B cell (primary cell): Measurements from ENCODE around the gene COL13A1. TPM values are rescaled to one million over a fixed set of nuclear protein-coding genes. Genes with fewer than 3 reads are reported as not detected.

Source experiments
- ATAC-seq: fragments of 200-7000 bp; cut with Tn5 transposase; one replicate; pipeline ENCODE4 v1.10.0; 2021; ENCODE audit warnings: low read depth, mild to moderate bottlenecking, moderate number of reproducible peaks, moderate library complexity
- CTCF ChIA-PET: fragments of 350-600 bp; sonication (Branson Sonifier 250); formaldehyde crosslinking; loops from one replicate; lab custom pipeline; 2021; ENCODE audit warnings: antibody characterized with exemption, inconsistent platforms; lab: Charles Lee
- POLR2A ChIA-PET: fragments of 350-600 bp; sonication (Branson Sonifier 250); formaldehyde crosslinking; loops from one replicate; lab custom pipeline; 2021; ENCODE audit warnings: antibody characterized with exemption; lab: Charles Lee
- DNase-seq: peaks from one replicate; pipeline ENCODE4 v3.0.0; 2013
- H2AFZ ChIP-seq: 2 replicates; pipeline ENCODE4 v1.6.1; 2012; ENCODE audit warnings: mild to moderate bottlenecking, low read depth, low read length; ENCODE audit not compliant: insufficient read depth, poor library complexity, severe bottlenecking
- H3K27ac ChIP-seq, 2 donors: 1 replicate in 1 of 2; 2 replicates in 1 of 2; pipeline ENCODE4 v1.5.1; 2012 to 2013; ENCODE audit warnings: low read length in 2 of 2, mild to moderate bottlenecking in 2 of 2, moderate library complexity in 1 of 2
- H3K27me3 ChIP-seq, 4 experiments: fragments of 200-600 bp in 1 of 4; sonication (generic) in 1 of 4; replicated peaks in 1 of 4; 1 replicate in 2 of 4; 2 replicates in 2 of 4; pipeline versions ENCODE4 v1.6.1 to v1.7.0; 2013 to 2016; ENCODE audit warnings: low read length in 3 of 4, mild to moderate bottlenecking in 2 of 4, mixed read lengths in 1 of 4, moderate library complexity in 1 of 4; ENCODE audit not compliant: insufficient read depth in 4 of 4, control insufficient read depth in 3 of 4; ENCODE audit errors: control extremely low read depth in 1 of 4
- H3K36me3 ChIP-seq, 2 experiments: replicated peaks in 1 of 2; 1 replicate in 1 of 2; 2 replicates in 1 of 2; pipeline versions ENCODE4 v1.6.1 to v1.7.1; 2013; ENCODE audit warnings: low read length in 1 of 2; ENCODE audit not compliant: insufficient read depth in 2 of 2, control insufficient read depth in 1 of 2; ENCODE audit errors: control extremely low read depth in 1 of 2, extremely low read depth in 1 of 2
- H3K4me1 ChIP-seq, 2 donors: fragments of 200-600 bp in 1 of 2; sonication (generic) in 1 of 2; 1 replicate in 1 of 2; 2 replicates in 1 of 2; pipeline versions ENCODE4 v1.5.1 to v1.6.1; 2013 to 2017; ENCODE audit warnings: low read length in 2 of 2; ENCODE audit not compliant: control insufficient read depth in 2 of 2, insufficient read depth in 2 of 2
- H3K4me2 ChIP-seq: replicated peaks from 2 replicates; pipeline ENCODE3; 2012; ENCODE audit warnings: mild to moderate bottlenecking, low read depth, low read length; ENCODE audit not compliant: poor library complexity, severe bottlenecking
- H3K4me3 ChIP-seq, 5 experiments: fragments of 200-600 bp in 1 of 5; sonication (generic) in 1 of 5; 1 replicate in 3 of 5; 2 replicates in 2 of 5; pipeline versions ENCODE4 v1.5.1 to v1.7.0; 2011 to 2016; ENCODE audit warnings: low read length in 4 of 5, mild to moderate bottlenecking in 4 of 5, low read depth in 2 of 5, control low read depth in 1 of 5, moderate library complexity in 1 of 5; ENCODE audit not compliant: insufficient read depth in 1 of 5; ENCODE audit errors: control extremely low read depth in 1 of 5, extremely low read depth in 1 of 5
- H3K79me2 ChIP-seq: fragments of 200-600 bp; sonication (generic); one replicate; pipeline ENCODE4 v1.6.0; 2016; ENCODE audit warnings: low read length; ENCODE audit not compliant: control insufficient read depth, insufficient read depth
- H3K9ac ChIP-seq: fragments of 200-600 bp; sonication (generic); 2 replicates; pipeline ENCODE4 v1.6.1; 2017; ENCODE audit warnings: mild to moderate bottlenecking, low read length, moderate library complexity
- H3K9me3 ChIP-seq, 3 donors: one replicate each; pipeline versions ENCODE4 v1.6.1 to v1.7.1; 2013; ENCODE audit warnings: low read length in 2 of 3; ENCODE audit not compliant: control insufficient read depth in 2 of 3, insufficient read depth in 1 of 3; ENCODE audit errors: control extremely low read depth in 1 of 3
- H4K20me1 ChIP-seq: 2 replicates; pipeline ENCODE4 v1.6.0; 2012; ENCODE audit warnings: mild to moderate bottlenecking, low read length; ENCODE audit not compliant: insufficient read depth, control insufficient read depth, poor library complexity, severe bottlenecking
- H3K27ac Mint-ChIP-seq: one replicate; pipeline ENCODE4 v1.8.0; 2021; ENCODE audit warnings: mixed read lengths
- H3K27me3 Mint-ChIP-seq: one replicate; pipeline ENCODE4 v1.8.0; 2021; ENCODE audit warnings: mixed read lengths
- H3K4me1 Mint-ChIP-seq: one replicate; pipeline ENCODE4 v1.8.0; 2021; ENCODE audit warnings: mixed read lengths
- H3K4me3 Mint-ChIP-seq: one replicate; pipeline ENCODE4 v1.8.0; 2021; ENCODE audit warnings: mixed read lengths
- H3K9me3 Mint-ChIP-seq: one replicate; pipeline ENCODE4 v1.8.0; 2022; ENCODE audit warnings: mixed read lengths; ENCODE audit not compliant: insufficient read depth
- CTCF ChIP-seq: fragments of 200-600 bp; IDR thresholded peaks from one replicate; pipeline ENCODE4 v1.8.0; 2022; ENCODE audit warnings: antibody characterized with exemption, mild to moderate bottlenecking
- EZH2 ChIP-seq: IDR thresholded peaks from 2 replicates; pipeline ENCODE4 v1.6.1; 2012; ENCODE audit warnings: borderline replicate concordance, low read depth, mild to moderate bottlenecking, moderate library complexity, low read length; ENCODE audit not compliant: insufficient read depth, poor library complexity, severe bottlenecking
- WGBS: methylation state at CpG from one replicate; pipeline ENCODE4 v1.1.5; 2013; ENCODE audit warnings: missing lambda C conversion rate; ENCODE audit not compliant: insufficient coverage; 5-methylcytosine and 5-hydroxymethylcytosine counted together
- intact Hi-C: fragments of 100-400 bp; cut with micrococcal nuclease; formaldehyde crosslinking; loops from one replicate; pipeline ENCODE4 v1.10.0; 2022
- polyA plus RNA-seq: library from polyadenylated mRNA; depleted of rRNA; stranded (reverse); fragments of >200 nt; gene quantifications from 2 replicates; pipeline ENCODE4 v1.2.3, GENCODE V29; 2012
- total RNA-seq, 2 donors: library from RNA; stranded (reverse); fragments of 120-200 nt in 1 of 2; gene quantifications; 1 replicate in 1 of 2; 2 replicates in 1 of 2; pipeline versions ENCODE4 v1.2.3 to v1.2.4, GENCODE V29; 2013 to 2022

The COL13A1 gene
- total and polyA plus RNA-seq, 2 donors (not counting 1 experiment from before 2014, with no cell fraction given), result not detected

DNA sequence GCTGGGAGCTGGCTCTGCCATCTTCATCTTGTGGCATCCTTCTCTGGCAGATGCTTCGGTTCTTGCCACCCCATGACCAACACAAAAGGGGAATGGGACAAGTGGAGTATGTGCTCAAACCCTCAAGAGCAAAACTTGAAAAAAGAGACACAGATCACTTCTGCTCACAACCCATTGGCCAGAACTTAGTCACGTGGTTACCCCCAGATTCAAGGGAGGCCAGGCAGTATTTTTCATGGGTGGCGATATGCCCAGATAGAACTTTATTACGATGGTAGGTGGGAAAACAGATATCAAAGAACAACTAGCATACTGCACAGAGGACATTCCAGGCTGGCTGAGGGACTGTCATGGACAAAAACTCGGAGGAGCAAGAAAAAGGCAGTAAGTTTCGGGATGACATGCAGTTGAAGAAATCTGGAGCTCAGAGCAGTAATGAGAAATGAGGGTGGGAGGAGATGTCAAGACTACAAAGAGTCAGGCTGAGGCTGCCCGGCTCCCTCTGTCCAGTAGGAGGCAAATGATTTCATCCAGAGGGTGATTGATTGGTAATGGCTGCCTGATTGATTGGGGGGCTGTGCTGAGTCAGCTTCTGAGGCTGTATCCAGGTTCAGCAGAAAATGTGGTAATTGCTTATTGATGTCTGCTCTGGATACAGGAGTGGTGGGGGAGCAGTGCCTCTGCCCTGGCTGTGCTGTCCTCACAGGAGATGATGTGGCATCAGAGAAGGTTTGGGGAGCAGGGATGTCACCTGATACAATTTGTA, 25.3 kb downstream of the COL13A1 start:
- intact Hi-C loops, result no loop called here
- H3K4me1 Mint-ChIP-seq, result no peaks in the 10 kb centered on the region
- no peak overlapping the region for H3K27ac ChIP-seq
- H3K4me3 ChIP-seq, result no peak overlapping the region
- no peak overlapping the region for H3K4me2 ChIP-seq
- peaks cover 23% of the 10 kb centered on the region for H3K27me3 Mint-ChIP-seq
- CTCF ChIA-PET, result no interaction called here
- no peaks in the 10 kb centered on the region for H3K9me3 Mint-ChIP-seq
- ATAC-seq (no peak), DNase-seq (no peak)
- WGBS, result 93% methylated on average over 3 of the region's 7 CpGs
- no peaks in the 10 kb centered on the region for H3K27me3 ChIP-seq
- H3K36me3 ChIP-seq, result no peaks in the 10 kb centered on the region
- no peaks in the 10 kb centered on the region for H3K79me2 ChIP-seq
- TF ChIP-seq EZH2, result no peak
- TF ChIP-seq CTCF, result no peak
- no peak overlapping the region for H2AFZ ChIP-seq
- peaks cover 0 to 4% (median 0%) of the 10 kb centered on the region in 3 donors for H3K9me3 ChIP-seq
- H4K20me1 ChIP-seq, result no peaks in the 10 kb centered on the region
- H3K4me1 ChIP-seq, result no peaks in the 10 kb centered on the region
- H3K4me3 Mint-ChIP-seq, result no peak overlapping the region
- no peak overlapping the region for H3K9ac ChIP-seq
- POLR2A ChIA-PET, result no interaction called here
- H3K27ac Mint-ChIP-seq, result no peak overlapping the region

GRCh38 chr10:69828144-69828870, 26.6 kb downstream of the COL13A1 start:
- no peaks in the 10 kb centered on the region for H3K27me3 ChIP-seq
- H3K9me3 ChIP-seq, result peaks cover 0 to 4% (median 0%) of the 10 kb centered on the region in 3 donors
- no peak overlapping the region for H3K27ac ChIP-seq
- no peak overlapping the region for H3K4me3 Mint-ChIP-seq
- ChIA-PET CTCF (no interaction called here), POLR2A (no interaction called here)
- H3K27me3 Mint-ChIP-seq, result peaks cover 28% of the 10 kb centered on the region
- H4K20me1 ChIP-seq, result no peaks in the 10 kb centered on the region
- TF ChIP-seq CTCF (no peak), EZH2 (no peak)
- H3K4me2 ChIP-seq, result no peak overlapping the region
- ATAC-seq (no peak), DNase-seq (no peak)
- H3K4me1 Mint-ChIP-seq, result no peaks in the 10 kb centered on the region
- no peaks in the 10 kb centered on the region for H3K9me3 Mint-ChIP-seq
- 51% methylated on average over 6 of the region's 9 CpGs for WGBS
- H3K4me3 ChIP-seq, result no peak overlapping the region
- no peak overlapping the region for H3K9ac ChIP-seq
- no peak overlapping the region for H2AFZ ChIP-seq
- H3K4me1 ChIP-seq, result no peaks in the 10 kb centered on the region
- H3K27ac Mint-ChIP-seq, result no peak overlapping the region
- H3K79me2 ChIP-seq, result no peaks in the 10 kb centered on the region
- no peaks in the 10 kb centered on the region for H3K36me3 ChIP-seq
- intact Hi-C loops, result no loop called here
